Urothelium cell line (cell line): ENCODE results near the gene RAB18.
"Not testable (repeated sequence)": the region's sequence is repeated elsewhere in the genome, so short reads cannot be mapped to it uniquely, and the experiment has no call there.

Experiments
- DNase-seq: peaks from one replicate; pipeline ENCODE4 v3.0.0; 2011; ENCODE audit warnings: low spot score, mixed read lengths
- FAIRE-seq: peaks from 2 replicates; lab custom pipeline; 2011; peaks lifted over from hg19 to GRCh38; lab: Jason Lieb, UNC

The RAB18 gene

GRCh38 chr10:27541796-27542729, 38.0 kb downstream of the RAB18 start:
- DNase-seq (no peak), FAIRE-seq (no peak)

DNA sequence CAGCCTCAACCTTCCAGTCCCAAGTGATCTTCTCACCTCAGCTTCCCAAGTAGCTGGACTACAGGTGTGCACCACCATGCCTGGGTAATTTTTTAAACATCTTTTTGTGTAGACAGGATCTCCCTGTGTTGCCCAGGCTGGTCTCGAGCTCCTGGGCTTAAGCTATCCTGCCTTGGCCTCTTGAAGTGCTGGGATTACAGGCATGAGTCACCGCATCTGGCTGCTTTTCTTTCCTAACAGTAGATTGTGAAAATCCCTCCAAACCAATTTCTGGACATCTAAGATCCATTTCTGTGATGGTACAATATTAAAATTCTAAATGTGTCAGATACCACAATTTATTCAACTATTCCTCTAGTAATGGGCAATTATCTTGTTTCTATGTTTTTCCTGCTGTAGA, 38.7 kb downstream of the RAB18 start:
- no peak for DNase-seq
- FAIRE-seq: no peak

GRCh38 chr10:27547047-27547446, 42.9 kb downstream of the RAB18 start:
- DNase-seq: no peak
- no peak for FAIRE-seq

GRCh38 chr10:27547482-27547881, 43.4 kb downstream of the RAB18 start:
- DNase-seq: no peak
- FAIRE-seq: no peak

- no peak for DNase-seq
- no peak for FAIRE-seq
Measured at GRCh38 chr10:27550823-27551222, 46.7 kb downstream of the RAB18 start.

- FAIRE-seq: no peak
- DNase-seq: peak; percentile 53
Measured at GRCh38 chr10:27558612-27559020, 54.5 kb downstream of the RAB18 start.

DNA sequence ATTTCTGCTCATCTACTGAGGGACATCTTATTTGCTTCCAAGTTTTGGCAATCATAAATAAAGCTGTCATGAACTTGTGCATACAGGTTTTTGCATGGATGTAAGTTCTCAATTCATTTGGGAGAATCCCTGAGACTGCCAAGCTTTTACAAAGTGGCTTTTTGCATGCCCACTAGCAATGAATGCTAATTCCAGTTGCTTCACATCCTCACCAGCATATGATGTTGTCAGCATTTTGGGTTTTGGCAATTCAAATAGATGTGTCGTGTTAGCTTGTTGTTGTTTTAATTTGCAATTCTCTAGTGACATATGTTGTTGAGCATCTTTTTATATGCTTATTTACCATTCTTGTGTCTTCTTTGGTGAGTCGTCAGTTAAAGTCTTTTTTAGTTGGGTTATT, 57.2 kb downstream of the RAB18 start:
- FAIRE-seq: no peak
- no peak for DNase-seq

- DNase-seq: no peak
- no peak for FAIRE-seq
Measured at GRCh38 chr10:27564398-27564797, 60.3 kb downstream of the RAB18 start.

DNA sequence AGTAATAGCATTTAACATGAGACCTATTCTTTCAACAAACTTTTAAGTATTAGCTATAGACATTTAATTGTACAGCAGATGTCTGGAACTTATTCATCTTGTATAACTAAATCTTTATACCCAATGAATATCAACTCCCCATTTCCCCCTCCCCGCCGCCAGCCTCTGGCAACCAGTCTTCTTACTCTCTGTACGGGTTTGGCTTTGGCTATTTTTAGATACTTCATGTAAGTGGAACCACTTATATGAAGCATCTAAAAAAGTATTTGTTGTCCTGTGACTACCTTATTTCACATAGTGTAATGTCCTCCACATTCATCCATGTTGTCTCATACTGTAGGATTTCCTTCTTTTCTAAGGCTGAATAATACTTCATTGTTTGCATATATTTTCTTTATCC, 60.8 kb downstream of the RAB18 start:
- no peak for FAIRE-seq
- DNase-seq: no peak

- DNase-seq (no peak), FAIRE-seq (no peak)
Measured at GRCh38 chr10:27568196-27569175, 64.4 kb downstream of the RAB18 start.

DNA sequence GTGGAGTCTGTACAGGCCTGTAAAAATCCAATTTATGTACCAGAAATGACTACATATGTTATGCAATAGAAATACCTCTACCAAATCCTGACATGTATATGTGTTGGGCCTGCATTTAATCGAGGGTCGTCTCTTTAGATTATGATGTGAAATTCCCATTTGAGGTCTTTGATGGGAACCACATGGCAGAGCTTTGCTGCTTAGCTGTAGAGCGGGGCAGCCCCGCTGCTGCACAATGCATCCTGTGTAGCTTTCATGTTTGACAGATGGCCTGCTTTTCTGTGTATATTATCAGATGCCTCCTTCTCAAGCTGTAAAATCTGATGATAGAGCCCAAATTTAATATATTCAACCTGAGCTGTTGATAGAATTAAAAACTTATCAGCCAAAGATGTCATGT, 65.8 kb downstream of the RAB18 start:
- DNase-seq (no peak), FAIRE-seq (no peak)

GRCh38 chr10:27577038-27577437, 72.9 kb downstream of the RAB18 start:
- not testable (repeated sequence) for FAIRE-seq

GRCh38 chr10:27578316-27578715, 74.2 kb downstream of the RAB18 start:
- no peak for DNase-seq
- no peak for FAIRE-seq

More at GRCh38 chr10:27577038-27577437, 72.9 kb downstream of the RAB18 start:
- not testable (repeated sequence) for DNase-seq

- DNase-seq (no peak), FAIRE-seq (no peak)
Measured at GRCh38 chr10:27581225-27581624, 77.1 kb downstream of the RAB18 start.

GRCh38 chr10:27584302-27584701, 80.2 kb downstream of the RAB18 start:
- no peak for DNase-seq
- FAIRE-seq: no peak
